A204.1 (cell line): ENCODE measurements around the gene PLEKHS1.

Source experiments
- FAIRE-seq: peaks from 2 replicates; lab custom pipeline; 2012; peaks lifted over from hg19 to GRCh38; lab: Jason Lieb, UNC

PLEKHS1 gene

DNA sequence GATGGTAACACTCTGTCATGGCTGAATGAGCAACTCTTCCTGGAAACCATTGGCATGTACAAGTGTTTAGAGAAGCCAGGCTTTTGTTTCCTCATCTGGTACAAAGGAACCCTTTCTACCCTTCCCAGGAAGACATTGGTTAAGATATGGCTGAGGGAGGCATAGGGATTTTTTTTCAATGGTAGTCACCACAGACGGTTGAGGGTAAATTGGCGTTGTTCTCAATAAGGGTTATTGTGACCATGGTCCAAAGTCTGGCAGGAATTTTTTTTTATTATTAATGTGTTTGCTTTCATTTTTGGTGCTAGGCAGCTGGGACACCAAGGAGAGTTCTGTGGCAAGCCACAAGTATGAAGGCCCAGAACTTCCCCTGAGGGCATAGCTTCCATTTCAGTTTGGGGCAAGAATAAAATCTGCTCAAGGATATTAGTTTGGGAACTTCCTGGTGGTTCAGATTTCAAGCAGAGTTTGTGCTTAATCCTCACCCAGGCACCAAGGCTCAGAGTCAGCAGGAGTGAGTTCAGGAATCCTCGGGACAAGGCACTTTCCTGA lies at the start of gene PLEKHS1:
TSS of gene PLEKHS1 (plus strand) at position 502 of the 552 bp plus-strand sequence. CDS start 3,596 bp downstream, outside the sequence.
- no peak for FAIRE-seq

DNA sequence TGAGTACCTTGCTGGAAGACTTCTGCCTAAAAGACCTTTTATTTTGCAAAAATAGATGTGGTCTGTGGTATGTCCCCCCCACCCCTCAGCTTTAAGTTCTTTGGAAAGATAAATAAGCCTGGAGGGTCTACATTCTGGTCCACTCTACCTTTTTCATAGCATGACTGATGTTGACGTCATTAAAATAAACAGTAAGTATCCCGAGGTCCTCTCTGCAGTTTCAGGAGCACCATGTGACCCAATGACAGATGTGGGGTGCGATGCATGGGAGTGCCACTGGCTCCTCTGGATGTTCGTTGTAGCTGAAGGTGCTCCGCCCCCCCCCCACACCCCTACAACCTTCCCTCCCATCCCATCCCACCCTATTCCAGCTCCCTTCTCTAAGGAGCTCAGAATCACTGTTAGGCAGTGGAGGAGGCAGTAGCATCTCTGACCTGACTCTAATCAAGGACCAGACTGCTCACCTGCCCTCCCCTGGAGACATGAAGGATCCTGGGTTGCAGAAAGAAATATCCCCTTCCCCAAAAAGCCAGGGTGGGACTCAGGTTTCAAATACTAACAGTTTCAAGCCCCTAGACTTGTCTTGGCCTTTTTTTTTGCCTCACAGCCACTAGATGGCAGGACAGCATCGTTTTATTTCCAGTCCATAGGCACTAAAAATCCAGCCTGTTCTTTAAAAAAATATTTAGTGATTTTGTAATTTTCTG lies 46.7 kb upstream of the PLEKHS1 start:
- peak; percentile 93 for FAIRE-seq

DNA sequence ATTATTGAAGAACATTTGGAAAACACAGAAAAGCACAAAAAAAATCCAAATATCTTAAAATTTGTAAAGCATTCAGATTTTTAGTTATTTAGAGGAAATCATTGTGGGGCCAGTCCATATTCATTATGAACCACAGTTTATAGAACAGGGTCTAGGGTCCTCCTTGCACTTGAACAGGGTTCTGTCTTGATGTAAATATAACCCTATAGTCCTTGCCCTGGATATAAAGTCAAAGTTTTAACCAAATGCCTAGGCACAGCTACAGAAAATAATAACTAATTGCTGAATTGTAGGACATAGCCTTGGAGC lies 46.2 kb upstream of the PLEKHS1 start:
- no peak for FAIRE-seq

DNA sequence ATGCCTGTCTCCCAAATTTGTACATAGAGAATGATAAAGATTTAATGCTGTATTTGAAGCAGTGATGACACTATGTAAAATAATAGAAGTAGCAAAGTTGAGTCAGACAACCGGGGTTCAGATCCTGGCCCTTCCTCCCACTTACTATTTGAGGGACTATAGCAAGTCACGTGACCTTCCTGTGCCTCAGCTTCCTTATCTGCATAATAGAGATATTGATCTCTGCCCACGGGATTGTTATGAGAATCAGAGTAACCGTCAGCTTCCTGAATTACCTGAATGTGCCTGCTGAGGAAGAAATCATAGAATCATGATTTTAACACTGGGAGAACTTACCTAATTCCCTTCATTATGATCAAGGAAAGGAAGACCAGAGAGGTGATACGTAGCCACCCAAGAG lies 44.9 kb upstream of the PLEKHS1 start:
- no peak for FAIRE-seq

DNA sequence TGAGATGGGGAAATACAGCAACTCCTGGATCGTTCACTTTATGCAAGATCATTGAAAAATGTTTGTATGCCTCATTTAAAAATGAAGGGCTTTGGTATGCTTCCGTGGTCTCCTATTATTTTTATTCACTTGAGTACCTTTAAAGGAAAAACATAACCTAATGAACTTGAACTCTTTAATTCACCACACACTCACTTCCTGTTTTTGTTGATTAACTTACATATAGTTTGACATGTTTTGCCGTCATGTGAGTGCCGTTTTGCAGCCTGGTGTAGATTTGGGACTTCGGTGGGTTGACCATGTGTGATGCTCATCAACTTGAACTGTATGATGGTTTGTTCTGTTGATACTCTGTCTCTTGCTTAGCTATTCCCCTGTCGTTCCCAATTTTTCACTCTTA lies 42.8 kb upstream of the PLEKHS1 start:
- no peak for FAIRE-seq

DNA sequence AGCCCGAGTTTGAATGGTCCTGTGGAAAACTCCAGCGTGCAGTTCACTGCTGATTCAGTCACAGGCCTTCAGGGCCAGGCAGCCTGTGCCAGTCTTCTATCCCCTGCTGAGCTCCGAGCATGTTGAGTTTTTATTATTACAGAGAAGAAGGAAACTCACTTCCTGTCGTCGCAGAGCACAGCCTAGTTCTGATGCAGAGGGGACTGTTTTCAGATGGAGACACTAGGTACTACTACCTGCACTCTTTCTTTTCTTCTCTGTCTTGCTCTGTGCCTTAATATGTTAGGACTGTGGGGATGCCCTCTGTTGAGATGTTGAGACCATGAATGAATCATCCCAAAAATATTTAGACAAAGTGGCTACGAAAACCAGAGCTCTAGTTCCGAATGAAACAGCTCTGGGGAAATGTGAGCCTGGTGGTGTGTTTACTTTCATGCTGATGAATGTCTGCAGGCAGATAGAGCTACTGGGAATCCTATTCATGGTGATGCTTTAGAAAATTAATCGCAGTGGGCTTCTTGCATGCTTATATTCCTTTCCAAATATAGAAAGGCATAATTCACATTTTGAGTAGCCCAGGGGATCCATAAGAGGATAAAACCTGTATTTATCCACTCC lies 42.2 kb upstream of the PLEKHS1 start:
- FAIRE-seq = no peak

DNA sequence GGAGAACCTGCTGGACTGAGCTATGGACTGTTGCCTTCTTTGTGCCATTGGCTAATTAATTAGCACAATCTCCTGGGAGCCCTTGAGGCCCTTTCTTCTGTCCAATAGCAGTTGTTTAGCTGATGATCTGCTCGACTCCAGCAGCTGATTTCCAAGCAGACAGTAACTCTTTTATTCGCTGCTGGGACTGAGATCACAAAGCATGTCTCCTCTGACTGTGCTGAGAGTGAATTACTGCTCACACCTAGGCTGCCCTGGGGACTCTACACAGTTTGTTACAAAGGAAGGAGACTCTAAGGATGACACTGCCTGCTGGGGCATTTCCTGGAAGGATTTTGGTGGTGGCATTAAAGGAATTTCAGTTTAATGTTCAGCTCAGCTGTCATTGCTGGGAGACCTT lies 40.3 kb upstream of the PLEKHS1 start:
- no peak for FAIRE-seq

DNA sequence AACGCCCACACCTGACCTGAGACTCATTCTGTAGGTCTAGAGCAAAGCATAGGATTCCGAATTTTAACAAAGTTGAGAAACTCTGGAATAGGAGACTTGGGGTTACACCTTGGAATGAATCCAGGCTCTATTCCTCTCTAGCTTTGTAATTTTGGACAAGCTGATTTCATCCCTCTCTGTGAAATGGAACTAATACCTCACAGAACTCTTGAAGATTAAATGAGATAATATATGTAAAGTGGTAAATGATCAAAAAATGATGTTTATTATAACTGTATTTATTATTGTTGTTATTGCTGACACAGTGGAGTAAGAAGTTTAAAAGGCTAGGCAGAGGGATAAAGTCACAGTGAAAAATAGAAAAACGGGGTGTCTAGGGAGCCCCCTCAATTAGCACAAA lies 39.5 kb upstream of the PLEKHS1 start:
- no peak for FAIRE-seq

DNA sequence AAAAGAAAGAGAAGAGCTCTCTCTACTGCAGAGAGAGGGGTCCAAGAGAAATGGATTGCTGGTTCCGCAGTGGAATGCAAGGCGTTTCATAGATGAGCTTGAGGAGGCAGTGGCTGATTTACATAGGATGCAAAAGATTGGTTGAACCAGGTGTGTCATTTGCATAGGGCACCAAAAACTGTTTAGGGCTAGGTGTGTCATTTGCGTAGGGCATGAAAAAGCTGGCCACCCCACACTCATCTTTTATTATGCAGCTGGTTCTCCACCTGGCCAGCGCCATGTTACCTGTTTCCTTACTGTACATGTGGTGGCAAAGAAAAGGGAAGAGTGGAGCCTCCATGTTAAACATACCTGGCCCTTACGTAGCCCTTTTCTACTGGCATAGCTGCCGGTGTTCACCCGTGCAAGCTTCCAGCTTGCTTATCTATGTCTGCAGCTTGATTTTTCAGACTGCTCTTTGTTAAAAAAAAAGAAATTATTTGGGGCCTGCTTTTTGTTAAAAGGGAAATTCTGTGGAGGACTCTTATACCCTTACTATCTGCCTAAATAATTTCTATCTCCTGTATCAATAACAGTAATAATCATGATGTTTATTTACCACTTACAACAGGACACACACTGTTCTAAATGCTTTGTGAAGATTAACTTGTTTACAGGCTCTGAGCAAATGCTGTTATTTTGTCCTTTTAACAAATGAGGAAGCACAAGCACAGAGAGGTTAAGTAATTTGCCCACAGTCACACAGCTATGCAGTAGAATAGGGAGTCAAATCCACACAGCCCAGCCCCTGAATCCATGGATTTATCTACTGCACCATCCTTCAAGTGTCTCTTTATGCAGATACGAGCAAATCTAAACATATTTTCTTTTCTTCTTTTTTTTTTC lies 38.5 kb upstream of the PLEKHS1 start:
- FAIRE-seq = no peak

DNA sequence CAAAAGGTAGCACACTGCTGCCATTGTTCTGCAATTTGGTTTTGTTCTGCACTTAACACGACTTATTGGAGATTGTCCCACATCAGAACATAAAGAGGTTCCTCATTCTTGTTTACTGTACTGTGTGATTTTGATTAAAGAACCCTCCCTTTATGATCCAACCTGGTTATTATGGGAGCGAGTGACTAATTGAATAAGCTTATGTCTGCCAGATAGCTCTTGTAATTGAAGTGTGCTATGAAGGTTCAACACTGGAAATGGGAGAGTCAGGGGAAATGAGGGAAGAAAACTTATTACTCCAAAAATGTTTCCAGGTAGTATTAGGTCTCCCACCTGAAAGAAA lies 37.9 kb upstream of the PLEKHS1 start:
- FAIRE-seq = no peak

DNA sequence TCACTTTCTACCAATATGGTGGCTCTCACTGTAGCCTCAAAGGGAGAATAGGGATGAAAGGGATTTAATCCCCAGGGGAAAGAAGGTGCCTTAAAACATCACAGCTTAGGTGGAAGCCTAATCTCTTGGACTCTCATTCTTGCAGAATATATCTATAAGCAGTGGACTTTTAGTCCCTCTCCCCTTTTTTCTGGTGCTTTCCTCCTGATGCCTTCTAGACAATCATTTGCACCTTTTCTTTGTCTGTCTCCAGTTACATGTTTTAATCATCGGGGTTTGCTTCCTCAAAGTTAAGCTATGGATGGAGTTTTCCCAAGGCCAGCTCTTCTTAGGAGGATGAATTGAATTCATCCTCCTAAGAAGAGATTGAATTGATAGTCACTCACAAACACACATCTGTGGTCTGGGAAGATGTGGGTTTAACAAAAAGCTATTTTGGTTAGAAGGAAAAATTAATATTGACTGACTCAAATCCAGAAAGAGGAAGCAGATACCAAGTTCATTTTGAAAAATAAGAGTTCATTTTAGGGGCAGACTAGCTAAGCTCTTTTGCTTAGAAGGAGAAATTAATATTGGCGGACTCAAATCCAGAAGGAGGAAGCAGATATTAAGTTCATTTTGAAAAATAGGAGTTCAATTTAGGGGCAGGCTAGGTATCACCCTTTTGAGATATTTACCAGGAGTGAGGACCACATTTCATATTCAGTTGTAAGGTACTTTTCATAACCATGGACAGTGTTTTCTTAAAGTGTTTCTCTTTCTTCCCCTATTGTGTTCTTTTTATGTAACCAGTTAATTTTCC lies 35.2 kb upstream of the PLEKHS1 start:
- FAIRE-seq = no peak

DNA sequence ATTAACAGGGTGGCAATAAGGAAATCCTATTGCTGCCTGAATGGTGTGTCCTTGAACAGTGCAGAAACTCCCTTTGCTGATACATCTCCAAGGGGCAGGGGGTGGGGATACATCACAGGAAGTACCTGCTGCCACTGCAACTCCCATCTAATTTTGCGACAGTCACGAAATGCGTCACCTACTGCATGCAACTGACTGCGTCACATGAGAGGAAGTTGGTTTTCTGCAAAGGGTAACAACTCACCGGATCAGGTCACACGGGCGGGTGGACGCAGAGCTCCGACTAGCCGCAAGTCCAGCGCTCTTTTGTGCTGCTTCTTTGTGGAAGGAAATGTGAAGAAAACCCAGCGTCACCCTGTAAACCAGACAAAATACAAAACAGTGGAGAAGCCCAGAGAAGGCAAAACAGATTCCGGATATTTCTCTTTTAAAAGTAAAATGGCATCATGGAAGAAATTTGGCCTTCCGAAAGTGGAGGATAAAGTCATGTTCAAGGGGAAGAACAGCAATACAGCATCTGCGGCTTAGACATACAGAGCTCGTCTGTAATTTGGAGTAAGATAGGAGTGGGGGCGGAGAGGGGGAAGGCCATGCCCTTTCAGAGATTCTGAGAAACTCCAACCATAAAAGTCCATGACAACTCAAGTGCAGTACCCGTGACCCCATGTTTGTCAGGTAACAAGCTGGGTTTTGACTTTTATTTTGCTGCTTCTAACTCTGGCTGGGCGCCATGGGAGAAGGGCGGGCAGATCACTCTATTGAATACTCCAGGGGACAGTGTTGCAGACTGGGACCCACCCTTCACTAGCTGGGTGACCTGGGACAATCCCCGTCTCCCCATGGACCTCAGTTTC lies 32.3 kb upstream of the PLEKHS1 start:
- FAIRE-seq = no peak

DNA sequence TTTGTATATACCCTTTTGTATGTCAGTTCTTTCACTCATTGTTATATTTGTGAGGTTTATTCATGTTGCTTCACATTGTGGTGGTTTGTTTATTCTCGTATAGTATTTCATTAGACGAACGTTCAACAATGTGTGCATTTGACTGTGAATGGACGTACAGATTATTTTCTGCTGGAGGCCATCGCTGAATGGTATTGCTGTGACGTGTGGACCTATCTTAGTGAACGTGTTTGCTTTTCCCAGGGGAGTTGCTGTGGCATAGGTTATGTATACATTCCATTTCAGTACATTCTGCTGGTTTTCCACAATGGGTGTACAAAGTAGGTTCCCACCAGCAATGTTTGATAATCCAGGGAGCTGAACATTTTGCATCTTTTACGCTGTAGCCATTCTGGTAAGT lies 31.1 kb upstream of the PLEKHS1 start:
- FAIRE-seq = no peak

DNA sequence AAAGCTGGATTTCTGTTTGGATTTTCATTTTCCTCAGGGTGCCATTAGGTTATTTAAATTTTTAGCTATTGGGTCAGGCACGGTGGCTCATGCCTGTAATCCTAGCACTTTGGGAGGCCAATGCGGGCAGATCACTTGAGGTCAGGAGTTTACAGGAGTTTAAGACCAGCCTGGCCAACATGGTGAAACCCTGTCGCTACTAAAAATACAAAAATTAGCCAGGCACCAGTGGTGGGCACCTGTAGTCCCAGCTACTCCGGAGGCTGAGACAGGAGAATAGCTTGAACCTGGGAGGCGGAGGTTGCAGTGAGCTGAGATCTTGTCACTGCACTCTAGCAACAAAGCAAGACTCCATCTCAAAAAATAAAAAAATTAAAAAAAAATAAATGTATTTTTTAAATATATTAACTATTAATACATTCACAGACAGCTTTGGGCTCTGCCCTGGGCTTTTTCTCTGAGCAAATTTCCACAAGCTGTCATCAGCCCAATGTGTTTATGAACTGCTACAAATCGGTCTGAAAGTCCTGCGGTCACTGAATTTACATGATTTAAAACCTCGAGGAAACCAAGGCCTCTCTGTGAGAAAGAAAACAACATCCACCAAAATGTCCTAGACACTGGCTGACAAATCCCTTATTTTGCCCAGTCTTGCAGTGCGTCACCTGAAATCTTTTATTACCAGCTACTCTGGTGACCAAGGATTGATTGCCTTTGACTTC lies 19.2 kb upstream of the PLEKHS1 start:
- FAIRE-seq = no peak

DNA sequence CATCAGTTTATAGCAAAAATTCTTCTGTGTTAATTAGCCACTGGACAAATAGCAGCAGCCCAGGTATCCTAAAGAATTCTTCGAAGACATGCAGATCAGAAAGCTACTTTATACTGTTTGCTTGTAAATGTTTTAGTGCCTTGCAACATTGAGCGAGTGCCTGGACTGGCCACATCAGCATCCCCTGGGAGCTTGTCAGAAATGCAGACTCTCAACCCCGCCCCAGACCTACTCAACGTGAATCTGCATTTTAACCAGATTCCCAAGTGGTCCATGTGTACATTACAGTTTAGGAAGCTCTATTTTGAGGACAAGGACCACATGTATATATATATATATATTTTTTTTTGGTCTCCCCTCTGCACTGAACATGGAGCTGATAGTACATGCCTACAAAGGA lies 18.5 kb upstream of the PLEKHS1 start:
- no peak for FAIRE-seq

DNA sequence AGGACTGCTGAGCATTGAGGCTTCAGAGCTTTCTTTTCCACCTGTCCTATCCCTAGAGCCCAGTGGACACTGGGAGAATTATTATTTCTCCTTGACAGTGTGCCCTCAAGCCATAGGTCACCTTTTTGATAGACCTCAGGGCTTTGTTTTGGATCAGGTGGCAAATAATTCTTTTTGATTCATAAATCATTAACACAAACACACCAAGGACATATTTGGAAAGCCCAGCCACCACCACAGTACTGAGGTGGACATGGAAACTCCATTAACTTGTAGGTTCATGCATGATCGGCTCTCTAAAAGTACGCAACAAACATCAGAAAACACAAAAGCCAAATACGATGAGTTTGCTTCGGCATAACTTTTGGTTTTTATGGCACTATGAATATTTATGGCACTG lies 17.8 kb upstream of the PLEKHS1 start:
- FAIRE-seq = no peak

DNA sequence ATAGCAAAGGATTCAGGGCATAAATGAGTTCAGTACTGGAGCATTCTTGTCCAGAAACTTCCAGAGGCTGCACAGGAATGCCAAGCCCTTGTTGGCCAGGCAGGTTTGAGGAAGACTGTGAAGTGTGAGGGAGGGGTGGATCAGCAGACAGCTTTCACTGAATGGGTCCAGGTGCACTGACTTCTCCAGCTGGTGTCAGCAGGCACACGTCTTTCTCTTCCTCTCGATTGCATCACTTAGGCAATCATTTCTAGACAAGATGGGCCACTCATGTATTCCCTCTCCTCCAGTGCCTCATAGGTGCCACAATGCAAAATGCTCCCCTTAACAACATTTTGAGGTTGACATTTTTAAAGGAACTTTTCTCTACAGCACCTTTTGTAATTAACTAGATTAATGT lies 15.6 kb upstream of the PLEKHS1 start:
- no peak for FAIRE-seq

DNA sequence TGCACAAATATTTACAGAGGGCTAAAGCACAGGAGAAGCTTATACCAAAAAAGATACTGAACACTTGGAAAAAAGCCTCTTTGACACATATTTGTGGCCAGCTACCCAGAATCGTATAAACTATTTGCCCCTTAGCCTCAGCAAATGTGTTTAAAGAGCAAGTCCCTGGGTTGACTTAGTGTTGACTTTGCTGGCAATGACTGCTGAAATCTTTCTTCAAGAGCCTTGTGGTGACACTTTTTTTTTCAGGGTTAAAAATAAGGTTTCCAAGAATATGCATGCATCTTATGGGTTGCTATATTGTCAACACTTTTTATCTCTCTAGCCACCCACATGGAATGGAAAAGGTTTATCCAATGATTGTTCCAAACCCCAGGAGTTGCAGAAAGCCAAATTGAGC lies 14.9 kb upstream of the PLEKHS1 start:
- no peak for FAIRE-seq

DNA sequence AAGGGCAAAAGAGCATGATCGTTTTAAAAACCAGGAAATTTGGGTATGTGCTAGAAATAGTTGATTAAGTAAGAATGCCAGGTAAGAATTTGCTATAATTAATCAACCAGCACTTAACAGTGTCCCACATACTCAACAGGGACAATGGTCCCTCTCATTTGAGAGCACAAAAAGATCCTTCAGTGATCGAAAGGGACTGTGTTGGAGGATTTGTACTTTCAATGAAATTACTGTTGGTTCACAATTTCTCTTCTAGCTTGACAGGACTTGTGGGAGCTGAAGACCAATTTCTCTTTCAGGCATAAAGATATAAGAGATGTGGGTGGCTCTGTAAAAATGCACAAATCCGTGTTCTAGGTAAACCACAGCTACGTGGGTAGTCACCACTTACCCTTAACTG lies 12.5 kb upstream of the PLEKHS1 start:
- no peak for FAIRE-seq

DNA sequence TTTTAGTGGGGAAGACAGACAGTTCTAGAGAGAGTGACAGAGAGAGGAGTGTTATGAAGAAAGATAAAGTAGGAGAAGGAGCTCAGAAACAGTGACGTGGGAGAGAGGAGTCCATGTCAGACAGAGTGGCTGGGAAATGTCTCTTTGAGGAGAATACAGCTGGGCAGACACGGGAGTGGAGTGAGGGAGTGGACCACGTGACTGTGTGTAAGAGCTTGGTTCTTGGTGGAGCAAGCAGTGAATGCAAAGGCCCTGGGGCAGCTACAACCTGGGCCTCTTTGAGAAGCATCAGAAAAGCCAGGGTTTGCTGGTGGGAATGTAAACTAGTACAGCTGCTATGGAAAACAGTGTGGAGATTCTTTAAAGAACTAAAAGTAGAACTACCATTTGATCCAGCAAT lies 11.9 kb upstream of the PLEKHS1 start:
- no peak for FAIRE-seq

DNA sequence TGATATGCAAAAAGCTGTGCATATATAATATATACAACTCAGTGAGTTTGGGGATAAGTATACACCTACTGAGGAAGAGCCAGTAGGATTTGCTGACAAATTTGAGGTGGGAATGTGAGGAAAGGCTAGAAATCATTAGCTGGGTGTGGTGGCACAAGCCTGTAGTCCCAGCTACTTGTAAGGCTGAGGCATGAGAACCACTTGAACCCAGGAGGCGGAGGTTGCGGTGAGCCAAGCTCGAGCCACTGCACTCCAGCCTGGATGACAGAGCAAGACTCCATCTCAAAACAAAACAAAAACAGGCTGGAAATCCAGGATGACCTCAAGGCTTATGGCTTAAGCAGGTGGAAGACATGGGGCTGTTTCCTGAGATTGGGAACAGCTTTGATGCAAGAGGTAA lies 10.6 kb upstream of the PLEKHS1 start:
- no peak for FAIRE-seq
